ENCODE measurements around the gene NAA80.

NAA80 gene

GRCh38 chr3:50341537-50341936, 42.3 kb upstream of the NAA80 start:
- H3K27ac ChIP-seq: no peak overlapping the region
- TF ChIP-seq CTCF (conservative IDR thresholded peaks at IDR 0.05): no peak

GRCh38 chr3:50340448-50341329, 41.5 kb upstream of the NAA80 start, which contains the start of gene RASSF1:
TSS of gene RASSF1 (minus strand) at chr3:50340836. CDS start at chr3:50340805, 31 bp downstream.
- TF ChIP-seq CTCF (conservative IDR thresholded peaks at IDR 0.05): no peak
- no peak within 1 kb of the TSS for H3K27ac ChIP-seq

GRCh38 chr3:50340147-50340447, 40.9 kb upstream of the NAA80 start:
- no peak overlapping the region for H3K27ac ChIP-seq
- TF ChIP-seq CTCF (conservative IDR thresholded peaks at IDR 0.05): no peak

- no peak overlapping the region for H3K27ac ChIP-seq
- no peak for TF ChIP-seq CTCF (conservative IDR thresholded peaks at IDR 0.05)
Observed at GRCh38 chr3:50339485-50340146, 40.4 kb upstream of the NAA80 start.

- H3K27ac ChIP-seq: peak overlapping the region; percentile 97
- no peak for TF ChIP-seq CTCF (conservative IDR thresholded peaks at IDR 0.05)
Observed at GRCh38 chr3:50338965-50339364, 39.8 kb upstream of the NAA80 start.

GRCh38 chr3:50337175-50337861, 38.1 kb upstream of the NAA80 start:
- no peak for TF ChIP-seq CTCF (conservative IDR thresholded peaks at IDR 0.05)
- peak overlapping the region; percentile 97 for H3K27ac ChIP-seq

Data from VCaP (cell line).